GM19193 (cell line): ENCODE data around the gene FARSA.
A peak's percentile ranks its signal among the peaks of the same experiment; 100 is the strongest.

Experiments
- POLR2A ChIP-seq: IDR thresholded peaks from 4 replicates; pipeline ENCODE4 v1.6.1; 2011; ENCODE audit not compliant: insufficient read depth, insufficient read length; ENCODE audit errors: extremely low read depth

FARSA gene

DNA sequence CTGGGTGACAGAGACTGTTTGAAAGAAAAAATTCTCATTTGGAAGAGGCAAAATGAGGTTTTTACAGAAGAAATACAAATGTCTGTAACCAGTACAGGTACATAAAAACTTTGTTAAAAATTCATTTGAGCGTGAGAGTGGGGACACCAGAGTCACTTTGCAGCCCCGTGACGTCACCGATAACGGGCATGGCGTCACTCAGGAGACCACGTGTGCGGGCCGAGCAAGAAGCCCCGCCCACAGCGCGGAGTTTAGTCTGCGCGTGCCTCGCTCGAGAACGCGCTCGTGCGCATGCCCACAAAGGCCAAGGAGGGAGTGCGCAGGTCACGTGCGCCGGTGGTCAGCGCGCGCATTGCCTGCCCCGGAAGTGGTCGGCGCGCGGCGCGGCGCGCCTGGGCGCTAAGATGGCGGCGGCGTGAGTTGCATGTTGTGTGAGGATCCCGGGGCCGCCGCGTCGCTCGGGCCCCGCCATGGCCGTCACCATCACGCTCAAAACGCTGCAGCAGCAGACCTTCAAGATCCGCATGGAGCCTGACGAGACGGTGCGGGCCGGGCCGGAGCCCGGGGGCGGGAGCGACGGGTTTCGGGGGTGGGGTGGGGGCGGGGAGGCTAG, 12.1 kb upstream of the FARSA start, which contains the start of gene RAD23A:
TSS of gene RAD23A (plus strand) at position 384 of the 613 bp plus-strand sequence. CDS start at position 471, 87 bp downstream.
- TF ChIP-seq POLR2A, result peak; percentile 98

DNA sequence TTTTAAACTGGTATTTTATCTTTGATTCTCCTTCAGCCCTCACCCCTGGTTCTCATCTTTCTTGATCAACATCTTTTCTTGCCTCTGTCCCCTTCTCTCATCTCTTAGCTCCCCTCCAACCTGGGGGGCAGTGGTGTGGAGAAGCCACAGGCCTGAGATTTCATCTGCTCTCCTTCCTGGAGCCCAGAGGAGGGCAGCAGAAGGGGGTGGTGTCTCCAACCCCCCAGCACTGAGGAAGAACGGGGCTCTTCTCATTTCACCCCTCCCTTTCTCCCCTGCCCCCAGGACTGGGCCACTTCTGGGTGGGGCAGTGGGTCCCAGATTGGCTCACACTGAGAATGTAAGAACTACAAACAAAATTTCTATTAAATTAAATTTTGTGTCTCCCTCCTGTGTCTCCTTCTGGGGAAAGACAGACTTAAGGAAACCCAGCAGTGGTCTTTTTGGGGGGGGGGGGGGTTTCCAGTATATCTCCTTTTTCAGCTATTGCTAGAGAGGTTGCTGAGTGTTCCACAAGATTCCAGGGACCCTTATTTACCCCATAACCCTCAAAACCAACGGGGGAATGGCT, 10.7 kb upstream of the FARSA start:
- TF ChIP-seq POLR2A, result peak; percentile 3

DNA sequence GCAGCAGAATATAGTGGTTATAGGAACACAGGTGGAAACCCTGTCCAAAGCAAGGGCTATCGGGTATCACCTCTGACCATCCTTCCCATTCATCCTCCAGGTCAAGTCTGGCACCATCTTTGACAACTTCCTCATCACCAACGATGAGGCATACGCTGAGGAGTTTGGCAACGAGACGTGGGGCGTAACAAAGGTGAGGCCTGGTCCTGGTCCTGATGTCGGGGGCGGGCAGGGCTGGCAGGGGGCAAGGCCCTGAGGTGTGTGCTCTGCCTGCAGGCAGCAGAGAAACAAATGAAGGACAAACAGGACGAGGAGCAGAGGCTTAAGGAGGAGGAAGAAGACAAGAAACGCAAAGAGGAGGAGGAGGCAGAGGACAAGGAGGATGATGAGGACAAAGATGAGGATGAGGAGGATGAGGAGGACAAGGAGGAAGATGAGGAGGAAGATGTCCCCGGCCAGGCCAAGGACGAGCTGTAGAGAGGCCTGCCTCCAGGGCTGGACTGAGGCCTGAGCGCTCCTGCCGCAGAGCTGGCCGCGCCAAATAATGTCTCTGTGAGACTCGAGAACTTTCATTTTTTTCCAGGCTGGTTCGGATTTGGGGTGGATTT, 10.0 kb upstream of the FARSA start:
- peak; percentile 36 for TF ChIP-seq POLR2A

DNA sequence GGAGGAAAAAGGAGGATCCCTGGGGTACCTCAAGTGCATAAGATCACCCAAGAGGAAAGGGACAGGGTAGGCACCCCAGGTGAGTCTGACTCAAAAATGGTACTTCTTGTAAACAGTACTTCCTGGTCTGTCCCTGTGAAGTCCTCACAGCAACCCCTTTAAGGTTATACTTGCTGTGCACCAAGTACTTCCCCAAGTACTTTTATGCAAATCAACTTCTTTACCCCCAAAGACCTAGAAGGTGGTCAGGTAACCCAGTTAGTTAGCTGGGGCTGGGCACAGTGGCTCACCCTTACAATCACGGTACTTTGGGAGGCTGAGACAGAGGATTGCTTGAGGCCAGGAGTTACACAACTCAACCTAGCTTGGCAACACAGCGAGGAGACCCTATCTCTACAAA, 7.4 kb upstream of the FARSA start:
- no peak for TF ChIP-seq POLR2A

DNA sequence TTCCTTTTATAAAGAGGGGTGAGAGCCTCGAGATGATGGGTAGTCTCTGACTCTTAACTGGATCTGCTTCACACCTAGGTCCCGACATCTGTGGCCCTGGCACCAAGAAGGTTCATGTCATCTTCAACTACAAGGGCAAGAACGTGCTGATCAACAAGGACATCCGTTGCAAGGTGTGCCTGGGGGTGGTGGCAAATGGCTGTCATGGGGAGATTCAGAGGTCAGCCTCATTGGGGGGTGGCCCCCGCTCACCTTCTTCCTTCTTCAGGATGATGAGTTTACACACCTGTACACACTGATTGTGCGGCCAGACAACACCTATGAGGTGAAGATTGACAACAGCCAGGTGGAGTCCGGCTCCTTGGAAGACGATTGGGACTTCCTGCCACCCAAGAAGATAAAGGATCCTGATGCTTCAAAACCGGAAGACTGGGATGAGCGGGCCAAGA, 6.5 kb upstream of the FARSA start:
- no peak for TF ChIP-seq POLR2A

DNA sequence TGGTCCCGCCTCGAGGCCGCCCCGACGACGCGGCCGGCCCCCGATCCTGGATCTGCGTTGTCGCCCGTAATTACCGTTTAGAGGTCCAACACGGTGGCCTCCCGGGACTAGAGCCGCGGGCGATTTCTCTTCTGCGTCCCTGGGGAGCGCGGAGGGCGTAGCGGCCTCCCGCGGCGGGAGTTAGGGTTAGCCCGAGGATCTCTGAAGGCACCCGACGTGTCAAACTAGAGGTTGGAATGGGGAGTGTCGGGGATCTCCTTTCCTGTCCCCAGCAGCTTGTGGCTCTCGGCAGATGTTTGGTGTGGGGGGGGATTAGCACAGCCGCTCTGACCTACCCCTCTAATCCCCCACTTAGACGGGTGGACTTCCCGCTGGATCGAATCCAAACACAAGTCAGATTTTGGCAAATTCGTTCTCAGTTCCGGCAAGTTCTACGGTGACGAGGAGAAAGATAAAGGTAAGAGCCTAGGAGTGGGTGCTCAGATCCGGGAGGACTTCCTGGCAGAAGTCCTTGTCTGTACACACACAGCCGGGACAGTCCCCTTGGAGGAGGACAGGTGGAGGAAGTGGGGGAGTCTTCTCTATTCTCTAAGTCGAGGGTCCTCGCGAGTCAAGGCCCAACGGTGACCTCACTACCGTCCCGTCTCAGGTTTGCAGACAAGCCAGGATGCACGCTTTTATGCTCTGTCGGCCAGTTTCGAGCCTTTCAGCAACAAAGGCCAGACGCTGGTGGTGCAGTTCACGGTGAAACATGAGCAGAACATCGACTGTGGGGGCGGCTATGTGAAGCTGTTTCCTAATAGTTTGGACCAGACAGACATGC, 5.5 kb upstream of the FARSA start:
- no peak for TF ChIP-seq POLR2A

DNA sequence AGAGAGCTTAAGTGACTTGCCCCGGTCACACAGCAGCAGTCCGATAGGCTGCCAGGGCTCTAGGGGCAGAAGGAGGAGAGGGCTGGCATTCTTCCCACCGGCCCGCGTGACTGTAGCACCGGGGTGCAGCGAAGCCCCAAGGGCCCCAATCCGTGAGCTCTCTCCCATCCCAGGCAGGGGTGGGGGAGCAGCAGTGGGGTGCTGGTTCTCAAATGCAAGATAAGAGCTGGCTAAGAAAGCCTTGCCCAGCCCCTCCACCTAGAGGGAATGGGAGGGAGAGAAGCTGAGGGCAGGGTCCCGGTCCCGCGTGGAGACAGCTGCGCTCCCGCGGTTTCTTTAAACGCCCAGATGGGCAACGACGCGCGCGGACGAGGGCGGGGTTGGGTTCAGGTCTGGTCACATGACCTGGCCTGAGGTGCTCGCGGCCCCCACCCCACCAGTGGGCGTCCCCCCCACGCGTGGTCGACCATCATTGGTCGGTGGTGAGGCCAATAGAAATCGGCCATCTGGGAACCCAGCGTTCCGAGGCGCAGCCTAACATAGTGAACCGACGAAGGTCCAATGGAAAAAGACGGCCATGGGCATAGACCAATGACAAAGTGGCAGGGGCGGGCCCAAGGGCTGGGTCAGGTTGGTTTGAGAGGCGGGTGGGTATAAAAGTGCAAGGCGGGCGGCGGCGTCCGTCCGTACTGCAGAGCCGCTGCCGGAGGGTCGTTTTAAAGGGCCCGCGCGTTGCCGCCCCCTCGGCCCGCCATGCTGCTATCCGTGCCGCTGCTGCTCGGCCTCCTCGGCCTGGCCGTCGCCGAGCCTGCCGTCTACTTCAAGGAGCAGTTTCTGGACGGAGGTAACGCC, 4.6 kb upstream of the FARSA start, which contains the start of gene CALR:
TSS of gene CALR (plus strand) at position 683 of the 852 bp plus-strand sequence. CDS start at position 754, 71 bp downstream.
- TF ChIP-seq POLR2A, result peak; percentile 100

DNA sequence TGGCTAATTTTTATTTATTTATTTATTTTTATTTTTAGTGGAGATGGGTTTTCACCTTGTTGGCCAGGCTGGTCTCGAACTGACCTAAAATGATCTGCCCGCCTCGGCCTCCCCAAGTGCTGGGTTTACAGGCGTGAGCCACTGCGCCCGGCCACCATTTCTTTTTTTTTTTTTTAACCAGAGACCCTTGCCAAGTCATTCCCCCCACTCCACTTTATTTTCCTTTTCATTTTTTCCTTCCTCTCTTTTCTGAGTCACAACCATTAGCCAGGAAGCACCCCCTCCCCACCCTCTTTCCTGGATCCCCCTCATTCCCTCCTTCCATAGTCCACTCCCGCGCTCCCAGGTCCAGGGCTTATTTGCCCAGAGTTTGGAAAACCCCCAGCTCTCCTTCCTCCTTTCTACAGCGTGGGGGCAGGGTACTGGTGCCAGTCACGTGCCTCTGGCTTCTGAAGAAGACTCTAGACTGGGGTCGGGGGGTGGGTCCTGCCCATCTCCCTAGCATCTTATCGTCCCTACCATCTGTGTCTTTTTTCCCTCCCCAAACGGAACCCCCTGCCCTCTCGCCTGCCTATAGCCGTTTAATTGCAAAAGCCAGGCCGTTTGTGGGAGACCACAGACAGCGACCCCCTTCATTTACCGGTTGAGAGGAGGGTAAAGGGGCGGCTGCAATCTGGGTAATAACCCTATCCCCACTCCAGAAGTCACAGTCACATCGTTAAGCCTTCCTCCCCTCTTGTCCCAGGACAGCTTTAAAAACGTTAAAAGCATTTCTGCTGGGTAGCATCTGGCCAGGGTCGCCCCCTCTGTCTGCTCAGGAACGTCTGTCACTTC, 3.8 kb upstream of the FARSA start:
- no peak for TF ChIP-seq POLR2A

DNA sequence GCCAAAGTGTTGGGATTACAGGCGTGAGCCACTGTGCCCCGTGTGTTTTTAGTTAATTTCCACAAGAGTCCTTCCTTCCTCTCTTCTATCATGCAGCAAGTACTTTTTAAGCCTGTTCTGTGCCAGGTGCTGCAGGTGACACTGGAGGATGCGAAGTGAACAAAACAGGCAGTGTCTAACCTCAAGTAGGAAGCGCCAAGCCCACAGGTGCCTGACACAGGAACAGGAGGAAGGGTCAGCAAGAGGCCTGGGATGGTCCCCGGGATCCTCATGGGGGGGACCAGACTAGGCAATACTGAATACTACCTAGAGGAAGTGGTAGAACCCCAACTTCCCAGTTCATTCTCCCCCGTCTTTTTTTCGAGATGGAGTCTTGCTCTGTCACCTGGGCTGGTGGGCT, 3.1 kb upstream of the FARSA start:
- no peak for TF ChIP-seq POLR2A

DNA sequence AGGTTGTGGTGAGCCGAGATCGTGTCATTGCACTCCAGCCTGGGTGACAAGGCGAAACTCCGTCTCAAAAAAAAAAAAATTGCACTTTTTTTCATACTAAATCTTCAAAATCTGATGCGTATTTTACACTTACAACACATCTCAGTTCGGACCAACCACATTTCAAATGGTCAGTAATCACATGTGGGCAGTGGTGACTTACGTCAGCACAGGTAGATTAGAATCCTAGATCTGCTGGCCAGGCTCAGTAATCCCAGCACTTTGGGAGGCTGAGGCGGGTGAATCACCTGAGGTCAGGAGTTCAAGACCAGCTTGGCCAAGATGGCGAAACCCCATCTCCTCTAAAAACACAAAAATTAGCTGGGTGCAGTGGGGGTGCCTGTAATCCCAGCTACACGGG, 1.6 kb upstream of the FARSA start:
- no peak for TF ChIP-seq POLR2A

DNA sequence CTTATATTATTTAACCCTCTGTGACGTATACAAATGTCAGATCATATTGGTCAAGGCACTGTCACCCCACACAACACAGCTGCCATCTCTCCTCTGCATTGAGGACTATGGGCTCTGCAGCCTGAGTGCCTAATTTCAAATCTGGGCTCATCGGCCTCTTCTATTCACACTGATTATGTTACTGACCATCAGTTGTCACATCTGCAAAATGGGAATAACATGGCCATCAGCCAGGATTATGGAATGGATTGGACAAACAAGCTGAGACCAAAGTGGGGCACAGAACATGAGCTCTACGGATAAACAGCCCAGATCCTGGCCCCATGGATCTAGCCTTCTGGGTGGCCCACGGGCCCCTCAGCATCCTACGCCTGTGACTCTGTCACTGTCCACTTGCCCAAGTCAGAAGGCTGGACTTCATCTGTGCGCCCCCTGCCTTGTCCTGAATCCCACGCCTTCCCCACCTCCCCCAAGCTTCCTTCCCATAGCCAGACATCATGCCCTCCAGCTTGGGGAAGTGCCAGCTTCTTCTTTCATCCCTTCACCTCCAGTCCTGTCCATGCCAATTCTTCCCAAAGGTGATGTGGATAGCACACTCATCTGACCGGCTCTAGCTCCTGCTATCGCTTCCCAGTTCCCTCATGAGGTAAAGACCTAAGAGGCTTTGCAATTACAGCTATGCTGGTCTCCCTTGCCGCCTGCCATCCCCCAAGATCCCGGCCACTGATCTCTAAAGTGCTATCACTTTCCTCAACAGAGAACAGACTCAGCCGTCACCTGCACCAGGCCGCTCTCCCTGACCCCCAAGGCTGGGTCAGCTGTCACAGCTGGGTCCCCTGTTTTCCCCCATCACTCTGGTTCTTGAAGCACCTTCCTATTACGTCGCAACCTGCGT, 872 bp downstream of the FARSA start:
- TF ChIP-seq POLR2A, result no peak

DNA sequence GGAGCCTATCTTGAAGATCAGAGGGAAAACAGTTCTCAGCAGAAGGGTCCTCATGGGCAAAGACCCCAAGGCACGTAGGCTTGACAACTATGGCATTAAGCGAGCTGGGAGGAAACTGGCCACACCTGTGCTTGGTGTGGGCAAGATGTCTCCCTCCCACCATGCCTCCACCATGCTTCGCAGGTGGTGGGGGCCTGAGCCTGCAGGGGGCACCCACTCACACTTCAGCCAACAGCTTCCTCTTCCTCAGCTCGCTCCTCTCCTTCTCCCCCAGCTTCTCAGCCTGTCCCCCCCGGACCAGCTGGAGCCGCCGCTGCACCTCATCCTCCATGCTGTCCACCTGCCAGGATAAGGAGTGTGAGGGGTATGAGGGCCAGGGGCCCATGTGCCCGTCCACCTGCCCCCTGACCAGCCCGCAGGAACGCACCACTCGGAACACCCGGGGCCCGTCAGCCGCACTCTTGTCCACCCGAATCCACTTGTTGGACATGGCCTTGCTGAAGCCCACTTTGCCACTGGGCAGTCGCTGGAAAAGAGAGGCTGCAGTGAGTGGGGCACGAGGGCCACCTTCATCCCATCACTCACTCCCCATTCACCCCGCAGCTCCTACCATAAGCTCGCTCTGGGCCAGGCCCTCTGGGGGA, 3.4 kb downstream of the FARSA start:
- no peak for TF ChIP-seq POLR2A

DNA sequence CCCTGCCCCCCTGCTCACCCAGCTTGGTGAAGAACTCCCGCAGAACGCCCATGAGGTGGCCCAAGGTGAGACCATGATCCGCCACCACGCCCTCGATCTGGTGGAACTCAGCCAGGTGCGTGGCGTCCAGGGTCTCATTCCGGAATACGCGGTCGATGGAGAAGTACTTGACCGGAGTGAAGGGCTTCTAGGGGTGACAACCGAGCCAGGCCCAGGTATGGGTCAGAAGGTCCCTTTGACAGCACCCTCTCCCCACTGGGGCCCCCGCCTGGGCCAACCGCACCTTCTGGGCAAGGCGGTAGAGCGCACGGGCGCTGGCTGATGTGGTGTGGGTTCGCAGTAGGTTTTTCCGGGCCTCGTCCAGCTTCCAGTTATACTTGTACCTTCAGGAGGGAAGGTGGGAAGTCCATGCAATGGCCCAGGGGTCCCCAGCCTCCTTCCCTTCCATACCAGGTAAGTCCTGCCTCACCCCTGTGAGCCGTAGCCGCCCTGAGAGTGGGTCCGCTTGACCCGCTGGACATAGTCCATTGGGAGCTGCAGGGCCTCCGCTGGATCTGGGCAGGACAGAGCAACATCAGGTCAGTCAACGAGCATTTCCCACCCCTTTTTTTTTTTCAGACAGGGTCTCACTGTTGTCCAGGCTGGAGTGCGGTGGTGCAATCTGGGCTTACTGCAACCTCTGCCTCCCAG, 8.7 kb downstream of the FARSA start:
- TF ChIP-seq POLR2A, result no peak
